Fibroblast of lung (primary cell): Measurements from ENCODE around the gene SGCG.

Source experiments
- CTCF ChIP-seq, 2 donors: IDR thresholded peaks in 1 of 2; conservative IDR thresholded peaks in 1 of 2; 1 replicate in 1 of 2; 2 replicates in 1 of 2; pipeline ENCODE4 v1.5.1; 2011 to 2012; ENCODE audit warnings: low read length in 2 of 2, control low read depth in 1 of 2, inconsistent platforms in 1 of 2, low read depth in 1 of 2, mild to moderate bottlenecking in 1 of 2
- EZH2 ChIP-seq: IDR thresholded peaks from 2 replicates; pipeline ENCODE4 v1.5.1; 2012; ENCODE audit warnings: low read length, control low read depth, mild to moderate bottlenecking; ENCODE audit errors: missing control alignments

DNA sequence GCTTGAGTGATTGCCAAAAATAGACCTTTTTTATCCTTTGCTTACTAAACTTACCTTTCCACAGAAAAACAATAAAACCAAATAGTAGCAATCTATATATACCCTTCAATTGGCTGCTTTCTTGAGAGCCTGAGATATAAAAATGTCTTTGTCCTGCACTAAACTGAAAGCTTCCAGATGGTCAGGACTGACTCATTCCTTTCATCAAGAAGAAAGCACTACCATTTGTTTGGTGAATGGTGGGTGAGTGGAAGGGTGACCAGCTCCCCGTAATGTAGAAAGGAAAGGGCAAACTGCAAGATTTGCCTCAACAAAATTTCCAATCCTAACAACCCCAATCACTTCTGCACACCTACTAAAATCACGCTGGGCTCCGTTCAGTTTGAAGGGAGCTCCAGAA is 184.9 kb downstream of the SGCG start:
- TF ChIP-seq CTCF (conservative IDR thresholded peaks at IDR 0.05 in 1 of 2, IDR thresholded peaks at IDR 0.05 in 1 of 2; ENCODE audit: low read depth in 1 of 2, low read length in 2 of 2) = no peak
- TF ChIP-seq EZH2 = no peak
